ENCODE results near the gene NEURL4.

DNA sequence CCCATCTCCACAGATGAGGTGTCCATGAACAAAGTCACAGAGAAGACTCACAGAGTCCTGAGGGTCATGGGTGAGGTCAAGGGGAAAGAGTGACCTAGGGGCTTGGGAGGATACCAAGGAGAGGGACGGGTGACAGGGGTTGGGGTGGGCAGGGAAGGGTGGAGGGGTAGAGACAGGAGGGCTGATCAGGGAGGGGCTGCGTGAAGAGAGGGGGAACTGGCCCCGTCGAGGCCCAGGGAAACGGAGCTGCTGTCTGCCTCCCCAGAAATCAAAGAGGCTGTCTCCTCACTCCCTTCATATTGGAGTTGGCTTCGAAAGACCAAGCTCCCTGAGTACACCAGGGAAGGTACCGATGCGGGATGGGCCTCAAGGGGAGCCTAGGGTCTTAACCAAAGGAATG is 26.4 kb upstream of the NEURL4 start:
- TF ChIP-seq, protein P1, sequence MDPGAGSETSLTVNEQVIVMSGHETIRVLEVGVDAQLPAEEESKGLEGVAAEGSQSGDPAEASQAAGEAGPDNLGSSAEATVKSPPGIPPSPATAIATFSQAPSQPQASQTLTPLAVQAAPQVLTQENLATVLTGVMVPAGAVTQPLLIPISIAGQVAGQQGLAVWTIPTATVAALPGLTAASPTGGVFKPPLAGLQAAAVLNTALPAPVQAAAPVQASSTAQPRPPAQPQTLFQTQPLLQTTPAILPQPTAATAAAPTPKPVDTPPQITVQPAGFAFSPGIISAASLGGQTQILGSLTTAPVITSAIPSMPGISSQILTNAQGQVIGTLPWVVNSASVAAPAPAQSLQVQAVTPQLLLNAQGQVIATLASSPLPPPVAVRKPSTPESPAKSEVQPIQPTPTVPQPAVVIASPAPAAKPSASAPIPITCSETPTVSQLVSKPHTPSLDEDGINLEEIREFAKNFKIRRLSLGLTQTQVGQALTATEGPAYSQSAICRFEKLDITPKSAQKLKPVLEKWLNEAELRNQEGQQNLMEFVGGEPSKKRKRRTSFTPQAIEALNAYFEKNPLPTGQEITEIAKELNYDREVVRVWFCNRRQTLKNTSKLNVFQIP (CRISPR knock-in tag; IDR thresholded peaks at IDR 0.05; ENCODE audit: borderline replicate concordance, low read depth) = no peak
- TF ChIP-seq BACH2 (CRISPR knock-in tag; IDR thresholded peaks at IDR 0.05; ENCODE audit: borderline replicate concordance) (no peak), GLIS3 (CRISPR knock-in tag; IDR thresholded peaks at IDR 0.05) (no peak)
